H1 (cell line): Measurements from ENCODE around the gene HELT. TPM values are rescaled to one million over a fixed set of nuclear protein-coding genes. Genes with fewer than 3 reads are reported as not detected.
A peak's percentile ranks its signal among the peaks of the same experiment; 100 is the strongest.

Experiments
- CTCF ChIA-PET: fragments of 300-600 bp; sonication (Branson Sonifier 250); formaldehyde crosslinking; loops from one replicate; lab custom pipeline; 2021; ENCODE audit not compliant: partially characterized antibody; lab: Charles Lee
- POLR2A ChIA-PET: fragments of 300-600 bp; sonication (Branson Sonifier 250); formaldehyde crosslinking; loops from one replicate; lab custom pipeline; 2021; ENCODE audit warnings: inconsistent platforms; ENCODE audit not compliant: partially characterized antibody; lab: Charles Lee
- DNase-seq, 2 experiments: peaks; one replicate each; pipeline versions ENCODE4 v3.0.0 to v3.0.0-alpha.2; 2010 to 2022; ENCODE audit warnings: low spot score in 2 of 2, low read depth in 1 of 2, mixed read lengths in 1 of 2
- FAIRE-seq: peaks from 2 replicates; lab custom pipeline; 2011; peaks lifted over from hg19 to GRCh38; lab: Jason Lieb, UNC
- H2AFZ ChIP-seq: 2 replicates; pipeline ENCODE4 v1.8.1; 2012; ENCODE audit warnings: low read length, inconsistent platforms
- H2AK5ac ChIP-seq: 2 replicates; pipeline ENCODE4 v1.6.1; 2013; ENCODE audit warnings: low read depth, low read length
- H2BK120ac ChIP-seq: replicated peaks from 2 replicates; pipeline ENCODE3; 2013; ENCODE audit warnings: low read depth, low read length, inconsistent platforms
- H2BK12ac ChIP-seq: 2 replicates; pipeline ENCODE4 v1.6.1; 2013; ENCODE audit warnings: low read depth, low read length
- H2BK15ac ChIP-seq: 2 replicates; pipeline ENCODE4 v1.6.1; 2013; ENCODE audit warnings: low read length
- H2BK20ac ChIP-seq: 2 replicates; pipeline ENCODE4 v1.6.1; 2013; ENCODE audit warnings: low read length
- H2BK5ac ChIP-seq: 2 replicates; pipeline ENCODE4 v1.6.1; 2013; ENCODE audit warnings: low read depth, low read length
- H3K14ac ChIP-seq: 2 replicates; pipeline ENCODE4 v1.6.1; 2013; ENCODE audit warnings: inconsistent platforms; ENCODE audit not compliant: insufficient read length
- H3K18ac ChIP-seq: 2 replicates; pipeline ENCODE4 v1.6.1; 2013; ENCODE audit warnings: low read length; ENCODE audit errors: extremely low read depth
- H3K23ac ChIP-seq: 2 replicates; pipeline ENCODE4 v1.6.1; 2013; ENCODE audit warnings: inconsistent platforms; ENCODE audit not compliant: insufficient read length
- H3K23me2 ChIP-seq: 2 replicates; pipeline ENCODE4 v1.6.1; 2013; ENCODE audit warnings: low read depth, low read length
- H3K27ac ChIP-seq: 2 replicates; pipeline ENCODE4 v1.6.1; 2011; ENCODE audit warnings: low read depth, low read length, inconsistent platforms
- H3K27me3 ChIP-seq, 4 experiments: replicated peaks in 1 of 4; 1 replicate in 1 of 4; 2 replicates in 3 of 4; pipeline versions ENCODE4 v1.6.1 to v1.8.1; 2011 to 2013; ENCODE audit warnings: low read length in 3 of 4, mild to moderate bottlenecking in 3 of 4, inconsistent platforms in 2 of 4, mixed read lengths in 2 of 4, moderate library complexity in 1 of 4; ENCODE audit not compliant: control insufficient read depth in 3 of 4, insufficient read depth in 3 of 4; ENCODE audit errors: extremely low read depth in 1 of 4
- H3K36me3 ChIP-seq, 4 experiments: 2 replicates each; pipeline versions ENCODE4 v1.6.1 to v1.8.1; 2011 to 2013; ENCODE audit warnings: mild to moderate bottlenecking in 4 of 4, low read length in 3 of 4, moderate library complexity in 2 of 4, control low read depth in 1 of 4, inconsistent platforms in 1 of 4; ENCODE audit not compliant: insufficient read depth in 4 of 4, control insufficient read depth in 2 of 4
- H3K4ac ChIP-seq: replicated peaks from 2 replicates; pipeline ENCODE3; 2013; ENCODE audit warnings: low read length, low read depth, mixed read lengths, inconsistent platforms; ENCODE audit not compliant: insufficient read length
- H3K4me1 ChIP-seq, 4 experiments: replicated peaks in 1 of 4; 1 replicate in 1 of 4; 2 replicates in 3 of 4; pipeline versions ENCODE4 v1.6.1 to v1.8.1; 2011 to 2013; ENCODE audit warnings: low read length in 3 of 4, inconsistent platforms in 2 of 4, mixed read lengths in 1 of 4; ENCODE audit not compliant: insufficient read depth in 4 of 4, control insufficient read depth in 3 of 4
- H3K4me2 ChIP-seq, 2 experiments: 2 replicates each; pipeline versions ENCODE4 v1.6.1 to v1.8.1; 2011 to 2013; ENCODE audit warnings: low read depth in 2 of 2, low read length in 2 of 2, control low read depth in 1 of 2, inconsistent platforms in 1 of 2, mild to moderate bottlenecking in 1 of 2; ENCODE audit not compliant: insufficient read depth in 1 of 2
- H3K4me3 ChIP-seq, 4 experiments: fragments of 200-600, 300-600 bp in 1 of 4; sonication (generic), shearing (Covaris generic), sonication (Bioruptor Twin) in 1 of 4; 2 replicates each; pipeline versions ENCODE4 v1.5.1 to v1.8.1; 2011 to 2016; ENCODE audit warnings: low read length in 4 of 4, low read depth in 3 of 4, control low read depth in 2 of 4, inconsistent platforms in 2 of 4, mild to moderate bottlenecking in 2 of 4, mixed read lengths in 1 of 4, moderate library complexity in 1 of 4; ENCODE audit not compliant: insufficient read depth in 2 of 4; ENCODE audit errors: extremely low read depth in 1 of 4
- H3K56ac ChIP-seq: replicated peaks from 2 replicates; pipeline ENCODE3; 2013; ENCODE audit warnings: low read depth, mild to moderate bottlenecking, mixed read lengths, low read length, inconsistent platforms; ENCODE audit not compliant: insufficient read length
- H3K79me1 ChIP-seq: 2 replicates; pipeline ENCODE4 v1.6.1; 2013; ENCODE audit warnings: low read depth, low read length, control low read depth
- H3K79me2 ChIP-seq, 2 experiments: 2 replicates each; pipeline versions ENCODE4 v1.6.1 to v1.8.1; 2012 to 2013; ENCODE audit warnings: low read length in 2 of 2, mild to moderate bottlenecking in 2 of 2, inconsistent platforms in 1 of 2; ENCODE audit not compliant: insufficient read depth in 2 of 2, control insufficient read depth in 1 of 2
- H3K9ac ChIP-seq, 4 experiments: replicated peaks in 1 of 4; 1 replicate in 1 of 4; 2 replicates in 3 of 4; pipeline versions ENCODE4 v1.6.1 to v1.8.1; 2011 to 2013; ENCODE audit warnings: low read depth in 3 of 4, low read length in 3 of 4, control low read depth in 2 of 4, mild to moderate bottlenecking in 2 of 4, moderate library complexity in 2 of 4, inconsistent platforms in 1 of 4; ENCODE audit errors: extremely low read depth in 1 of 4
- H3K9me3 ChIP-seq, 2 experiments: 2 replicates each; pipeline versions ENCODE4 v1.6.1 to v1.8.1; 2012 to 2013; ENCODE audit warnings: mild to moderate bottlenecking in 2 of 2, moderate library complexity in 2 of 2, control low read depth in 1 of 2, inconsistent platforms in 1 of 2, low read depth in 1 of 2, low read length in 1 of 2, mixed read lengths in 1 of 2; ENCODE audit not compliant: insufficient read depth in 2 of 2
- H4K20me1 ChIP-seq, 2 experiments: replicated peaks in 1 of 2; 2 replicates each; pipeline versions ENCODE3 to v1.8.1; 2011 to 2013; ENCODE audit warnings: inconsistent platforms in 2 of 2, low read length in 2 of 2, mild to moderate bottlenecking in 1 of 2; ENCODE audit not compliant: insufficient read depth in 2 of 2, control insufficient read depth in 1 of 2
- H4K5ac ChIP-seq: 2 replicates; pipeline ENCODE4 v1.6.1; 2013; ENCODE audit warnings: low read length, low read depth, mixed read lengths, inconsistent platforms; ENCODE audit not compliant: insufficient read length
- H4K8ac ChIP-seq: 2 replicates; pipeline ENCODE4 v1.8.0; 2013; ENCODE audit warnings: mild to moderate bottlenecking, moderate library complexity, low read length, inconsistent platforms; ENCODE audit not compliant: insufficient read depth; ENCODE audit errors: extremely low read depth
- H4K91ac ChIP-seq: replicated peaks from 2 replicates; pipeline ENCODE3; 2013; ENCODE audit warnings: low read length, mixed read lengths, inconsistent platforms; ENCODE audit not compliant: insufficient read length
- BRCA1 ChIP-seq: IDR thresholded peaks from 2 replicates; pipeline ENCODE4 v1.6.1; 2012; ENCODE audit warnings: low read depth, low read length, improper control_type of control experiment
- CHD2 ChIP-seq: IDR thresholded peaks from 2 replicates; pipeline ENCODE4 v1.6.1; 2012; ENCODE audit warnings: low read length, improper control_type of control experiment
- CREB1 ChIP-seq: IDR thresholded peaks from 2 replicates; pipeline ENCODE4 v1.6.1; 2012; ENCODE audit warnings: inconsistent platforms
- CTBP2 ChIP-seq: IDR thresholded peaks from 2 replicates; pipeline ENCODE4 v1.7.0; 2011; ENCODE audit warnings: borderline replicate concordance, mild to moderate bottlenecking, moderate library complexity, mixed read lengths, low read length; ENCODE audit not compliant: insufficient read depth, insufficient read length
- EZH2 ChIP-seq: fragments of 200-600 bp; sonication (generic); IDR thresholded peaks from 2 replicates; pipeline ENCODE4 v1.7.1; 2012; ENCODE audit warnings: low read depth, mild to moderate bottlenecking, moderate library complexity, low read length, inconsistent platforms; ENCODE audit not compliant: severe bottlenecking
- FOSL1 ChIP-seq: IDR thresholded peaks from 2 replicates; pipeline ENCODE4 v1.6.1; 2011; ENCODE audit warnings: mild to moderate bottlenecking, low read depth, low read length, moderate library complexity; ENCODE audit not compliant: insufficient read depth
- HDAC6 ChIP-seq: IDR thresholded peaks from one replicate; pipeline ENCODE4 v1.7.1; 2012; ENCODE audit warnings: low read depth, mild to moderate bottlenecking, inconsistent platforms, low read length, moderate library complexity
- JUND ChIP-seq: IDR thresholded peaks from 2 replicates; pipeline ENCODE4 v1.6.1; 2011; ENCODE audit warnings: mild to moderate bottlenecking, improper control_type of control experiment, low read length
- PHF8 ChIP-seq: fragments of 200-600 bp; sonication (generic); conservative IDR thresholded peaks from 2 replicates; pipeline ENCODE4 v1.7.1; 2012; ENCODE audit warnings: low read depth, mild to moderate bottlenecking, inconsistent platforms, low read length, moderate library complexity
- POLR2AphosphoS5 ChIP-seq: IDR thresholded peaks from 2 replicates; pipeline ENCODE4 v1.6.1; 2011; ENCODE audit warnings: low read depth, low read length
- RAD21 ChIP-seq, 2 experiments: IDR thresholded peaks in 1 of 2; conservative IDR thresholded peaks in 1 of 2; 2 replicates each; pipeline ENCODE4 v1.6.1; 2011; ENCODE audit warnings: low read depth in 2 of 2, low read length in 2 of 2, improper control_type of control experiment in 1 of 2, inconsistent platforms in 1 of 2, mild to moderate bottlenecking in 1 of 2, moderate library complexity in 1 of 2
- RBBP5 ChIP-seq: IDR thresholded peaks from 2 replicates; pipeline ENCODE4 v1.7.1; 2012; ENCODE audit warnings: low read depth, mild to moderate bottlenecking, inconsistent platforms, low read length, moderate library complexity, borderline replicate concordance
- TEAD4 ChIP-seq: IDR thresholded peaks from 2 replicates; pipeline ENCODE4 v1.6.1; 2012; ENCODE audit warnings: low read depth, low read length, inconsistent platforms, mixed read lengths
- WGBS, 2 experiments: shearing (Covaris generic) in 1 of 2; methylation state at CpG; one replicate each; pipeline versions ENCODE4 v1.1.6 to v1.1.7; 2013 to 2015; ENCODE audit warnings: low lambda C conversion rate in 2 of 2, mixed read lengths in 2 of 2, inconsistent platforms in 1 of 2, low coverage in 1 of 2, missing lambda C conversion rate in 1 of 2; ENCODE audit not compliant: insufficient replicate concordance in 2 of 2, insufficient coverage in 1 of 2, insufficient read length in 1 of 2; ENCODE audit errors: extremely low coverage in 1 of 2, missing lambda C conversion rate in 1 of 2; 5-methylcytosine and 5-hydroxymethylcytosine counted together
- polyA plus RNA-seq, 7 experiments: library from polyadenylated mRNA; depleted of rRNA in 3 of 7; stranded (reverse) in 5 of 7; unstranded in 2 of 7; fragments of >200 nt in 5 of 7; fragments of 200-250 nt in 2 of 7; gene quantifications; 1 replicate in 5 of 7; 2 replicates in 1 of 7; 4 replicates in 1 of 7; pipeline versions ENCODE4 v1.2.1 to v1.2.3, GENCODE V29; 2011 to 2013; ENCODE audit warnings: missing spikeins in 2 of 7, mixed read lengths in 2 of 7
- total RNA-seq: library from RNA; stranded (reverse); fragmentation: NEBNext Ultra II Directional; extraction: Animal tissue kit (Norgen Biotek cat#: 25700); gene quantifications from 2 replicates; pipeline ENCODE4 v1.2.1, GENCODE V29; 2021

Gene HELT
- total and polyA plus RNA-seq, 2 of the 8 experiments (the other 6 are each of a cell fraction or from before 2014, with no cell fraction given), result 0.32 to 0.35 TPM

GRCh38 chr4:185066179-185066578 is 47.9 kb downstream of the HELT start:
- H3K27ac ChIP-seq, result no peak overlapping the region
- no peak overlapping the region for H4K5ac ChIP-seq
- H4K91ac ChIP-seq, result no peak overlapping the region
- no peak overlapping the region for H2BK120ac ChIP-seq
- H2AK5ac ChIP-seq, result no peak overlapping the region
- no peaks in the 10 kb centered on the region for H3K23me2 ChIP-seq
- no peak overlapping the region for H2BK15ac ChIP-seq
- H3K79me1 ChIP-seq, result no peaks in the 10 kb centered on the region
- no peak overlapping the region for H3K9ac ChIP-seq
- no peaks in the 10 kb centered on the region for H3K36me3 ChIP-seq
- no peak overlapping the region for H2BK5ac ChIP-seq
- no peak overlapping the region for H2BK20ac ChIP-seq
- H3K14ac ChIP-seq, result no peak overlapping the region
- H3K4me2 ChIP-seq, result peak overlapping the region in 1 of 2 experiments; percentile 29; a peak in 1 of 4 replicates
- H3K9me3 ChIP-seq, result no peaks in the 10 kb centered on the region
- H3K27me3 ChIP-seq, result no peaks in the 10 kb centered on the region
- no peak overlapping the region for H3K4me3 ChIP-seq
- H3K4ac ChIP-seq, result no peak overlapping the region
- no peak overlapping the region for H3K18ac ChIP-seq
- no peaks in the 10 kb centered on the region for H3K79me2 ChIP-seq
- H3K4me1 ChIP-seq, result peaks cover 0 to 6% (median 0%) of the 10 kb centered on the region in 4 experiments; a peak in 2 of 7 replicates
- no peak overlapping the region for H3K56ac ChIP-seq
- no peak overlapping the region for H4K8ac ChIP-seq
- FAIRE-seq (peak; percentile 7), DNase-seq (no peak)
- POLR2A ChIA-PET, result no interaction called here
- no peaks in the 10 kb centered on the region for H4K20me1 ChIP-seq
- H3K23ac ChIP-seq, result no peak overlapping the region
- no peak overlapping the region for H2BK12ac ChIP-seq
- WGBS, 2 experiments, result 72% methylated on average over 5 of the region's 5 CpGs; no CpG with 5 or more reads in 1 of the 2 experiments
- CTCF ChIA-PET, result no interaction called here
- H2AFZ ChIP-seq, result peak overlapping the region; percentile 99
- no peak for TF ChIP-seq CHD2
- no peak for TF ChIP-seq FOSL1
- TF ChIP-seq RBBP5, result no peak
- no peak for TF ChIP-seq BRCA1
- TF ChIP-seq PHF8, result no peak
- no peak for TF ChIP-seq CREB1
- no peak for TF ChIP-seq TEAD4
- TF ChIP-seq EZH2, result no peak
- no peak for TF ChIP-seq HDAC6
- TF ChIP-seq POLR2AphosphoS5, result no peak
- TF ChIP-seq RAD21 (IDR thresholded peaks at IDR 0.05 in 1 of 2, conservative IDR thresholded peaks at IDR 0.05 in 1 of 2; ENCODE audit: low read depth in 2 of 2, low read length in 2 of 2), result no peak
- no peak for TF ChIP-seq CTBP2
- no peak for TF ChIP-seq JUND
